GM11168 (cell line): Measurements from ENCODE around the gene STX1A.
"Not testable (repeated sequence)": the region's sequence is repeated elsewhere in the genome, so short reads cannot be mapped to it uniquely, and the experiment has no call there.

Experiments used
- in situ Hi-C: fragments of 300-500 bp; cut with MboI; formaldehyde crosslinking; loops from one replicate; pipeline ENCODE4 v1.12.0; 2022; ENCODE audit warnings: low sequenced_read_pairs; ENCODE audit not compliant: unreplicated experiment

The STX1A gene

DNA sequence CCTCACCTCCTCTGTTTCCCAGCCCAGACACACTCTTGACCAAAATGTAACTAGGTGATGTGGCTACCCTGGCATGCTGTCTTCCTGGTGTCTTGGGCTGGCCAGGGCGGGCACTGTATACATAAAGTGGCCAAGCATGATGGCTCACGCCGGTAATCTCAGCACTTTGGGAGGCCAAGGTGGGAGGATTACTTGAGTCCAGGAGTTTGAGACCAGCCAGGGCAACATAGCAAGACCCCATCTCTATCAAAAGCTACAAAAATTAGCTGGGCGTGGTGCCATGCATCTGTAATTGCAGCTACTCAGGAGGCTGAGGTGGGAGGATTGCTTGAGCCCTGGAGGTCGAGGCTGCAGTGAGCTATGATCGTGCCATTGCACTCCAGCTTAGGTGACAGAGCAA, 6.2 kb downstream of the STX1A start:
- in situ Hi-C loops = not testable (repeated sequence)

DNA sequence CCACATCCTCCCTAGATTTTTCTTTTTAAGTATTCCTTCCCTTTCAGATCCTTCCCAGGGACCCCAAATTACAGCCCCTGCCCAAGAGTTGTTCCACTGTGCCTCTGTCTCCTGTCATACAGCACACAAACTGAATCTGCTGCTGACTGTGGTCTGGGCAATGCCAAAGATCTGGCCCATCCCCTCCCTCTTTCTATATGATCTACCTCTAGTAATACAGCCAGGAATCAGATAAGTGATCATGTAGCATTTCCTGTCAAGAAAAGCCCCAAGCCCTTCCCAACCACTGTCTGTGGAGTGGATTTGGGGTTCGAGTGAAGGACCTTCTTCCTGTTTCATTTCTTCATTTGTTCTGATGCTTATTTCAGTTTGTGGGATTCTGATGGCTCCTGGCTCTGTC, 6.7 kb downstream of the STX1A start:
- in situ Hi-C loops = no loop called here

DNA sequence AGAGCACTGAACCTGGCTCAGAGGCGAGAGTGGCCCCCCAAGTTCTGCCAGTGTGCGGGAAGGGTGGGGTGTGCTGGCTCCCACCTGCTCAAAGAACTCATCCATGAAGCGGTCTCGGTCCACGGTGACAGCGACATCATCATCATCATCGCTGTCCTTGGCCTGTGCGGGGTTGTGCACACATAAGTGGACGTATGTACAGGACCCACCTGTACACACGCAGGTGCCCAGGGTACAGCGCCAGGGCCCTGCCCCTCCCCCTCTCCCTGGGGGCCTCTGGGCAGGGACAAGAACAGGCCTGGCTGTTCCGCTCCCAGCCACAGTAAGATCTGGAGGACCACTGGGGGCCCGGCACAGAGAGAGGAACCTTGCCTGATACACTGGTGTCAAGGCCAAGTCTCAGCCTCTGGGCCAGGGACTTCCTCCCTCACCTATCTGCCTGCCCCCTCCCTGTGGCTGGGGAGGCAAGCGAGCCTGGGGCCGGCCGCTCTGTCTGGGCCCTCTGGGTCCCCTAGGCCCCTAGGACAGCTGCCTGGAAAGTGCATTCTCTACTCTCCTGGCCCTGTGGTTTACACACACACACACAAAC, 10.4 kb downstream of the STX1A start:
- in situ Hi-C loops = no loop called here

GRCh38 chr7:73707045-73707631, 12.3 kb downstream of the STX1A start:
- in situ Hi-C loops = no loop called here

DNA sequence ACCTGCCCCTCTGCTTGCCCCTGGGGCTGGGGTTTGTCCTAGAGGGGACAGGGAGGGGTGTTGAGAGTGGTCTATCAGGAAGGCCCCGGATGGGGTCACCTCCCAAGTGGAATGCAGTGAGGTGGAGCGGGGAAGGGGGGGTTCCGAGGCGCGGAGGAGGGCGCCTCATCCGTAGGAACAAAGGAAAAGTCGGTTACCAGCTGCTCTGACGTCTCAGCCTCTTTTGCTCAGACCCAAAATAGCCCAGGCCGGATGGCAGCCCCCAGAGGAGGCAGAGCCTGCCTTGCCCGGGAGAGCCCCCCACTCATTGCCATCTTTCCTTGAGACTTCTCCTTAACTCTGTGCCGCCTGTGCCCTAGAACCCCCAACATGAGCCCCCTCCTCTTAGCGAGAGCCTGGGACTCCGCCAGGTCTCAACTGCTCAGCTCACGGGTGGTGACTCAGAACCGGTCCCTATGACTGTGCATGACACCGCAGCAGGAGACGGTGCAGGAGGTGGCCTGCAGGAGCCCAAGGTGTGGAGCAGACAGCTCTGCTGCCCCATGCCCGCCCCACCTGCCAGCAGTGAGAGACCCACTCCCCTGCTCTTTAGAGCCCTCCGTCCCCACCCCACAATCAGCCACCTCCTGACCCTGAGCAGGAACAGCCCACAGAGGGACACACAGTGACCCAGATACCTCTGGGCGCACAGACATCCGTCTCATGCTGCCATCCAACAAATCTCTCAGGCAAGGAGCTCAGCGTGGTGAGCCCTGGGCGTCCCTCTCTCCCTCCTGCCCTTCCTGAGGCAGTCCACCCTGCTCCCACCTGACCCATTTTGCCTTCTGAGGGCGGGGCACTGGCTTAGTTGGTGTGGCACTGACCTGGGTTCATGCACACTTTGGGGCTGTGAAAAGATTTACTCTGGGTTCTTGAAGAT, 13.1 kb downstream of the STX1A start:
- in situ Hi-C loops = no loop called here

GRCh38 chr7:73705551-73705920, 13.9 kb downstream of the STX1A start:
- in situ Hi-C loops = no loop called here

GRCh38 chr7:73704640-73705550, 14.6 kb downstream of the STX1A start:
- in situ Hi-C loops = no loop called here

GRCh38 chr7:73703757-73704639, 15.5 kb downstream of the STX1A start:
- in situ Hi-C loops = no loop called here

DNA sequence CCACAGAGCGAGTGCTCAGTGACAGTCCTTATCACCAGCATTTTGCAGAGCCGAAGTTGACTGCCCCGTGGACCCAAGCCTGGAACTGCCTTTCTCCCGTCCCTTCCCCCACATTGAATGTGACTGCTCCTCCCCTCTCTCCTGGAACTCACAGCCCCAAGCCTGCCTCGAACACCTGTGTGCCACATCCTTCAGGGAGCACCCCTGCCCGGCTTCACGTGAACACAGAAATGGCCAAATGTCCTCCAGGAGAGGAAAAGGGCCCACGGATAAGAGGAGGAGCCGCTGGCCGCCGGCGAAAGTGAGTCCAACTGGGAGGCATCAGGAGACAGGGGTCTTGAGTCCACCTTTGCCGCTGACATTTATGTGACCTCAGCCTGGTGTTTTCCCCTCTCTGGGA, 16.2 kb downstream of the STX1A start:
- in situ Hi-C loops = no loop called here

GRCh38 chr7:73702665-73703064, 16.8 kb downstream of the STX1A start:
- in situ Hi-C loops = no loop called here

DNA sequence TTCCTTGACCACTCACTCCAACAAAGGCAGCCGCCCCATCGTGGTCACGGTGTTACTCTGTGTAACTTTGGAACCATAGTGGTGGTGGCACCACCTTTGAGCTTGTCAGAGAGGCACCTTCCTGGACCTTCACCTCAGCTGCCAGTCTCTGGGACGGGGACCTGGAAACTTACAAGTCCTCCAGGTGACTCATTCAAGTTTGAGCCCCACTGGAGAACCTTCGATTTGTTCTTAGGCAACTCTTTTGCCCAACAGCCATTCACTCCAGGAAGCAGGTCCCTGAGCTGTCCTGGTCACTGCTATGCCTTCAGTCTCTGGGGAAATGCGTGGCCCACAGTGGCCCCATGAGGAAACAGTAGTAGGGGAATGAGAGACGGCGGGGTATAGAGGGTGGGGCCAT, 17.2 kb downstream of the STX1A start:
- in situ Hi-C loops = no loop called here

DNA sequence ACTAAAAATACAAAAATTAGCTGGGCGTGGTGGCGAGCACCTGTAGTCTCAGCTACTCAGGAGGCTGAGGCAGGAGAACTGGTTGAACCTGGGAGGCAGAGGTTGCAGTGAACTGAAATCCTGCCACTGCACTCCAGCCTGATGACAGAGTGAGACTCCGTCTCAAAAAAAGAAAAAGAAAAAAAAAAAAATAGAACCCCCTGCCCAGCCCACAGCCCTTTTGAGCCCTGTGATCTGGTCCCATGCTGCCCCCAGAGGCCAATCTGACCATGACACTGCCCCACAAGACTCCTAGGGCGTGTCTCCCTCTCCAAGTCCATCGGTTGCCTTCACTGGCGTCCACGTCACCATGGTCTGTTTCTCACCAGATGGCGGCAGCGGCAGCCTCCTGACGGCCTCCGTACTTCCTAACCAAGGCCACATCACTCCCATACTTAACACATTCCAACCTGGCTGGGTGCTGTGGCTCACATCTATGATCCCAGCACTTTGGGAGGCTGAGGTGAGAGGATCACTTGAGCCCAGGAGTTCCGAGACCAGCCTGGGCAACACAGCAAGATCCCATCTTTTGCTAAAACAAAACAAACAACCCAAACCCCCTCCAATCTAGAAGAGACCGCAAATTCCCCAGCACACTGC, 18.0 kb downstream of the STX1A start:
- in situ Hi-C loops = no loop called here

DNA sequence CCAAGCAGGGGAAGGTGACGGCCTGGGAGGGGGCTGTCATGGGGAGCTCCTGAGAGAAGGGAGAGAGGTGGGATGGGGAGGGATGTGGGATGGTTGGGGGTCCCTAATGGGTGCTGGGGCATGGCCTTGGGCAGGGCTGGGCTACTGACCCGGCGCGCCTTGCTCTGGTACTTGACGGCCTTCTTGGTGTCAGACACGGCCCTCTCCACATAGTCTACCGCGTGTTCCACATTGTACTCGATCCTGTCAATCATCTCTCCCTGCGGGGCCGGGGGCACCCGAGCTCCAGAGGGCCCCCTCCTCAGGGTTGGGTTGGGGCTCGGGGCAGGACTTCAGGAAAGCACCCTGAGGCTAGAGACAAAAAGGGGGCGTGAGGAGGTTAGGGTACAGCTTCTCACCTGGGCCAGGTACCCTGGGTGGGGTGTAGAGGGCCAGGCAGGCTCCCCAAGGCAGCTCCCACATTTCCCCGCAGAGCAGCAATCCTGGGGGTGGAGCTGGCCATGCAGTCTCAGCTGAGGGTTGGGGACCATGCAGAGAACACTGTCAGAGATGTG, 18.8 kb downstream of the STX1A start:
- in situ Hi-C loops = no loop called here

GRCh38 chr7:73700069-73700423, 19.4 kb downstream of the STX1A start:
- in situ Hi-C loops = no loop called here

GRCh38 chr7:73699370-73700068, 19.9 kb downstream of the STX1A start:
- in situ Hi-C loops = no loop called here

DNA sequence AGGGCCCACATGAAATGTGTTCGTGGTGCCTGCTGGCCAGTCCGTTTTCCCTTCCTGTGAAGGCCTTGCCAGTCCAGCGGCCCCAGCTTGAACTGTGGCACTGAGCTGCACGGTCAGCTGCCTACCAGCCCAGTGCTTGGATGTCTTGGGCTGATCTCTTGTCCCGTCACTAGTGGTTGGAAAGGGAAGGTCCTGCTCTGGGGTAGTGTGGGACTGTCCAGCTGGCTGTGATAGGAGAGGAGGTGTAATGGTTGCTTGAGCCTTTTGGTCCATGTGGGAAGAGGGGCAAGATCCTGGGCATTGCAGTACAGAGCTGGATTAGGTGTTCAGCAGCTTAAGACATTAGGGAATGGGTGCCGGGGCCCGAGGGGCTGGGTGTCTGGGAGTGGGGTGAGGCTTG, 21.1 kb downstream of the STX1A start:
- in situ Hi-C loops = no loop called here

- in situ Hi-C loops = no loop called here
Observed at GRCh38 chr7:73696372-73696771, 23.1 kb downstream of the STX1A start.

- in situ Hi-C loops = no loop called here
Observed at GRCh38 chr7:73690646-73691045, 28.8 kb downstream of the STX1A start.
